Hematopoietic multipotent progenitor cell treated with erythropoietin and hydrocortisone succinate and interleukin-3 and kit ligand, for 17 days (in vitro differentiated cells): ENCODE measurements around the gene PIK3R3.
"Not testable (repeated sequence)": the region's sequence is repeated elsewhere in the genome, so short reads cannot be mapped to it uniquely, and the experiment has no call there.

Experiments
- DNase-seq: peaks from one replicate; pipeline ENCODE4 v3.0.0-alpha.2; 2015; ENCODE audit warnings: low spot score

PIK3R3 gene

DNA sequence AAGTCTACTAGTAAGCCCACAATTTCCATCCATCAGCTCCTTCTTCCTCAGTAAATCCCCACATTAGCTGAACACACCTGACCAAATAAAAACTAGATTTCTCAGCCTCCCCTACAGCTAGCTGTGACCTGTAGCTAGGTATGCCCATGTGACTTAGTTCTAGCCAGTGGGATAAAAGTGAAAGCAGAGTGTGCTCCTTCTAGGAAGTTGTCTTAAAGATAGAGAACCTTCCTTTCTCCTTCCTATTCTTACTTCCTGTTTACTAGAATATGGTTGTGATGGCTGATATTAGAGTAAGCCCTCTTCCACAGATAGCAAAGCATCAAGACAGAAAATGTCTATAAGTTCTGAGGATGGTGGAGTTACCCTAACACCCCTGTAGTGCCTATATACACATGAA lies 67.0 kb downstream of the PIK3R3 start:
- no peak for DNase-seq

DNA sequence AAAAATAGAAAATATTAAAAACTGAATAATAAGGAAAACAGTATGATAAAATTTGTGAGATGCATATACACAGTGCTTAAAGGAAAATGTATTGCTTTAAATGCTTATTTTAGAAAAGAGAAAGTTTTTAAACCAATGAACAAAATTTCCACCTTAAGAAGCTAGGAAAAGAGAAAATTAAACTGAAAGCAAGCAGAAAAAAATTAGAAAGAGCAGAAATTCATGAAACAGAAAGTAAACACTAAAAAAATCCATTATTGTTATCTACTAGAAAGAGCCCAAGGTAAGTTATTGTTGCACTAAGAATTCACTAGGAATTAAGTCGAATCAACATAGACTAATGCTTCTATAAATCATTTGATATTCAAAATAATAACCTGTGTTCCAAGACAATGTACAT lies 67.7 kb downstream of the PIK3R3 start:
- DNase-seq, result no peak

DNA sequence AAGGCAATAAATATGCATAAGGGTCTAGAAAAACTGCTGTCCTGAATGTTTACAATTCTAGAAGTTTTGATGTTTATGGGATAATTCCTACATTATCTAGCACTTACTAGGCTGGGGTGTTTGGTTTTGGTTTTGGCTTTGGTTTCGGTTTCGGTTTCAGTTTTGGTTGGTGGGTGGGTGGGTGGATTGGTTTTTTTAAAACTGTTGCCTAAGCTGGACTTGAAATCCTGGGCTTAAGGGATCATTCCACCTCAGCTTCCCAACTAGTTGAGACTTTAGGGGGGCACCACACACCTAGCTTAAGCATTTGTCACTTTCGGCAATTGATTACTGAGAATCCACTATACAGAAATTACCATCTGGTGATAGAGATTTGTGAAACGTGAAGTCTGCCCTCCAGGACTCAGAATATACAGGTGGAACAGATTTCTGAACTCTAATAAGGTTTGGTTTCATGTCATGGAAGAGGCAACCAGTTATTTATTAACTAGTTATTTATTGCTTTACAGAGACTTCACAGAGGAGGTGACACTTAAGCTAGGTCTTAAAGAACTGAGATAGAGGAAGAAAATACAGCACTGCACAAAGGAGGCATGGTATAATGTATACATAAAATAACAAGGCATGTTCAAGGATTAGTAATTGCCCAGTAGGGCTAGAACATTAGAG lies 69.6 kb downstream of the PIK3R3 start:
- DNase-seq, result peak; percentile 18

DNA sequence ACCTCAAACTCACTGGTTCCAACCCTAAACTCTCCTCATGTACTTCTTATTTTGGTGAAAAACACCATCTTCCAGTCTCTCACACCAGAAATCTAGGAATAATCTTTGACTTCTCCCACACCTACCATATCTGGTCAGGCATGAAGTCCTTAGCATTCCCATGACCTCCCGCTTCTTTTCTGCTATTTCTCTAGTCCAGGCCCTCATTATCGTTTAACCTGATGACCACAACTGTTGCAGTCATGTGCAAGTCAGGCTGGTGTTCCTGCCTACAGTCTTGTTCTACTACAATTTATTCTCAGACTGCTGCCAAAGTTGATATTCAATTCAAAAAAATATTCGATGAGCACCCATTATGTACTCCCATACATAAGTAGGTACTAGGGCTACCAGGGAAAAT lies 71.3 kb downstream of the PIK3R3 start:
- no peak for DNase-seq

DNA sequence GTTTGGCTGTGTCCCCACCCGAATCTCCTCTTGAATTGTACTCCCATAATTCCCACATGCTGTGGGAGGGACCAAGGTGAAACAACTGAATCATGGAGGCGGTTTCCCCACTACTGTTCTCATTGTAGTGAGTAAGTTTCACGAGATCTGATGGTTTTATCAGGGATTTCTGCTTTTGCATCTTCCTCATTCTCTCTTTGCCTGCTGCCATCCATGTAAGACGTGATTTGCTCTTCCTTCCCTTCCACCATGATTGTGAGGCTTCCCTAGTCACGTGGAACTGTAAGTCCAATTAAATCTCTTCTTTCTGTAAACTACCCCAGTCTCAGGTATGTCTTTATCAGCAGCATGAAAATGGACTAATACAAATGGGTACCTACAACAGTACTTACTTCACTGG lies 73.5 kb downstream of the PIK3R3 start:
- DNase-seq, result no peak

DNA sequence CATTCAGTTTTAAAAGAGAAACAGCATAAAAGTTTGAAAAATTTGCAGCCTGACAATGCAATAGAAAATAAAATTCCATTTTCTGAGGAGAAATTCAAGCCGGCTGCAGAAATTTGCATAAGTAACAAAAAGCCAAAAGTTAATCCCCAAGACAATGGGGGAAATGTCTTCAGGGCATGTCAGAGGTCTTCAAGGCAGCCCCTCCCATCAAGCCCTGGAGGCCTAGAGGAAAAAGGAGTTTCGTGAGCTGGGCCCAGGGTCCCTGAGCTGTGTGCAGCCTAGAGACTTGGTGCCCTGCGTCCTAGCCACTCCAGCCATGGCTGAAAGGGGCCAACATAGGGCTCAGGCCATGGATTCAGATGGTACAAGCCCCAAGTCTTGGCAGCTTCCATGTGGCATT lies 74.6 kb downstream of the PIK3R3 start:
- DNase-seq, result no peak

DNA sequence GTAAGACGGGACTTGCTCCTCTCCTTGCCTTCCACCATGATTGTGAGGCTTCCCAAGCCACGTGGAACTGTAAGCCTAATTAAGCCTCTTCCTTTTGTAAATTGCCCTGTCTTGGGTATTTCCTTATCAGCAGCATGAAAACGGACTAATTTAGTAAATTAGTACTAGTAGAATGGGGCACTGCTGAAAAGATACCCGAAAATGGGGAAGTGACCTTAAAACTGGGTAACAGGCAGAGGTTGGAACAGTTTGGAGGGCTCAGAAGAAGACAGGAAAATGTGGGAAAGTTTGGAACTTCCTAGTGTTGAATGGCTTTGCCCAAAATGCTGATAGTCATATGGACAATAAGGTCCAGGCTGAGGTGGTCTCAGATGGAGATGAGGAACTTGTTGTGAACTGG lies 75.2 kb downstream of the PIK3R3 start:
- not testable (repeated sequence) for DNase-seq

DNA sequence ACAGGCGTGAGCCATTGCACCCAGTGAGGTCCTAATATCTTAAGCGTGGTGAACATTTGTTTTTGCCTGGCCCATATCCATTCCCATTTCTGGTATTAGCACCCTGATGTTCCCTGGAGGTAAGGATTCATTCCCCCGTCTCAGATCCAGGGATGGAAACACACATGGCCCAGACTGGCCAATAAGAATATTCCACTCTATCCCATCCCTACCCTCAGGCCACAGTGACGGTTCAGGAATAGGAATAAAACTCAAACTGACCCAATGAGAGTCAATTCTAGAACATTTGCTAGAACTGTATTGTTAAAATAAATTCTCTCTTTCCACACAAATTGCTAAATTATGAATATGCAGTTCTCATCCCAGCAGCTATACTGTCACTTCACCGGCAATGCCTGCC lies 76.1 kb downstream of the PIK3R3 start:
- DNase-seq, result no peak

DNA sequence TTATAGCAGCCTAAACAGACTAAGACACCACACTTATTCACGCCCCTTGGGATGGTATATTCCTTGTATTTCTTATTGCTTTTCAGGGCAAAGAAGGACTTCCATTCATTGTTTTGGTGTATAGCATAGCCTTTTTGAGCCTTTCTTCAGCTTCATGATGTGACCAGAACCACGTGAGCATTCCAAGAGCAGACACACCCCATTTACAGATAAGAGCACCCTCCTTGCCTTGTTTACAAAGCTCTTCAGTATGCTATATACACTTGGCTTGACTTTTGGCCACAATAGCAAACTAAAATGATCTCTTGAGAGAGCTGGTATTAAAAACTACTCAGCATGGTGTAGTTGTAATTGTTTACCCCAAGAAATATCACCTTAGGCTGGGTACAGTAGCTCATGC lies 78.7 kb downstream of the PIK3R3 start:
- peak; percentile 61 for DNase-seq

DNA sequence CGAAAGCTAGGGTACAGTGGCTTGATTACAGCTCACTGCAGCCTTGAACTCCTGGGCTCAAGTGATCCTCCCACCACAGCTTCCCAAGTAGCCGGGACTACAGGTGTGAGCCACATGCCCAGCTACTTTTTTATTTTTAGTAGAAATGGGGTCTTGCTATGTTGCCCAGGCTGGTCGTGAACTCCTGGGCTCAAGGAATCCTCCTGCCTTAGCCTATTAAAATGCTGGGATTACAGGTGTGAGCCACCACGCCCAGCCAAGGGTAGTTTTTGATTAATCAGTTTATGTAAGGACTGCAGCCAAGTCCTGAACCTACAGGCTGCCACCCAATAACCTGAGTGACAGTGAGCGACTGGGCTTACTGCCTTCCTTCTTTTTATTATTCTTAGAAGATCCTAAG lies 88.3 kb downstream of the PIK3R3 start:
- DNase-seq, result no peak

DNA sequence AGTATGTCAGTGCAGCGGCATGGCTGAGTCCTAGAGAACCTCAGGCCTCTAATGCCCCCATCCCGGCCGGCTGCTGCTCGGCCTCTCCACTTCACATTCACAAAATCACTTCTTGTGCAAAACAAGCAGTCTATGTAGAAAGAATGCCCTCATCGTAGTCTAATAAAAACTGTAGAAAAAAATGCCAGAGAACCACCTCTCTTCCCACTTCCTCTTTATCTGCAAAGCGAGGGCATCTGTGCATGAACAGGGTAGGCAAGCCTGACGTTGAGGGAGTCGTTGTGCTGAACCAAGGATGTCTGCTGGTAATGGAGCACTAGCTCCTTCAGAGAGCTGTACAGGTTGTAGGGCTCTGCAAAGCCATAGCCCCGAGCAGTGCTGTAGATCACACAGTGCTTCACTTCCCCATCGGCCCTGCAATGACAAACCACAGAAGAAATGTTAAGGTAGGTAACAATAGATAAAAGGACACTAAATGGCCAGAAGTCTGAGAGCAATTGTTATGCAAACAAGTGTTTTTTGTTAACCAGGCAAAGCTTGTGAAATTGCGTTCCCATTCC lies 88.9 kb downstream of the PIK3R3 start:
- no peak for DNase-seq

DNA sequence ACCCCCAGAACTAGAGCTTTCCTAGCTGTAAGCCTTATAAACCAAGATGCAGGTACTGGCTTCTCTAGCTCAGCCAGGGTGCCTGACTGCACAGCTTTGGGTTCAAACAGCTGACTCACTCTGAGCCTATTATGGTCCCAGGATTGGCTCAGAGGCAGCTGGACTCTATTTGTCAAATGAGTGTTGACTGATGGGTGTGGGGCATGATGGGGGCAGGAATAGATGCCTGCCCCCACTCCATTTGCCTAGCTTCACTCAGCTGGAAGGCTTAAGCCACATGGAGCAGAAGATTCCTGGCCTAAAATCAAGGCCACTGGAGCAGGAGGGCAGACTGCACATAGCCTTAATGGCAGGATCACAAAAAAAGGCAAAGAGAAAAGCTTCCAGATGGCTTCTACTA lies 90.5 kb downstream of the PIK3R3 start:
- no peak for DNase-seq

DNA sequence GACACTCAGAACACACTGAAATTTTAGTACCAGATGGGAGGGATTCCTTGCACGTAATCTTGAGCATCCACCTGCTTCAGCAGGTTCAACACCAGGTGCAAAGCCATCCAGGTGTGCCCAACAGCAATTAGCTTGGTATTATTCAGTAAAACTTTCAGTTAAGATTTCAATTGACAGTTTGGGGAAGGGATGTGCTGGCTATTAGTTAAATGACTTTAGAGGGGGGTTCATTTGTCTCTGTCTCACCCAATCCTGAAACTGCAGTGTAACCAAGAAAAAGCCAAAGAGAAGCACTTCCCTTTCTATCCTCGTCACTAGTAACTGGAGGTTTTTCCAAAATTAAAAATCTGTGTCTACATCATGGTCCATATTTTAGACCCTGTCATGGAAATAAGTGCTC lies 90.9 kb downstream of the PIK3R3 start:
- no peak for DNase-seq

DNA sequence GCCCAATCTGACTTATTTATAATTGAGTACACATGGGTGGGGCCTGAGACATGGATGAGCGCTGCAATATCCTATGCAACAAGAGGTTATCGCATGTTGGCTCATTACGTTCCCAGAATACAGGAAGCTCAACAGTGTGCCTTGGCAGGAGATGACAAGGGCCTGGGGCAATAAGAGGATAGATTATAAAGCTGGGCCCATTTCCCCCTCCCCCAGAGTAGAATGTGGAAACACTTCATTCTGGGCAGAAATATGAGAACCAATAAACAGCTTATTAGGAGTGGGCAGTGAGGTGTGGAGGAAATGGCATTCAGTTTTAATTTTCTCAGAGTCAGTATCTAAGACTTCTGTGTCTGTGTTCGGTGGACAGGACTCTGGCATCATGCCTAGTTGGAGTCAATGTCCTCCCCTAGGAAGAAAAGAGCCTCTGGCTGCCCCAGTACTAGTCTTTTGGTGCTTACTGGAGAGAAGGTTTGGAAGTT lies 92.8 kb downstream of the PIK3R3 start:
- no peak for DNase-seq

DNA sequence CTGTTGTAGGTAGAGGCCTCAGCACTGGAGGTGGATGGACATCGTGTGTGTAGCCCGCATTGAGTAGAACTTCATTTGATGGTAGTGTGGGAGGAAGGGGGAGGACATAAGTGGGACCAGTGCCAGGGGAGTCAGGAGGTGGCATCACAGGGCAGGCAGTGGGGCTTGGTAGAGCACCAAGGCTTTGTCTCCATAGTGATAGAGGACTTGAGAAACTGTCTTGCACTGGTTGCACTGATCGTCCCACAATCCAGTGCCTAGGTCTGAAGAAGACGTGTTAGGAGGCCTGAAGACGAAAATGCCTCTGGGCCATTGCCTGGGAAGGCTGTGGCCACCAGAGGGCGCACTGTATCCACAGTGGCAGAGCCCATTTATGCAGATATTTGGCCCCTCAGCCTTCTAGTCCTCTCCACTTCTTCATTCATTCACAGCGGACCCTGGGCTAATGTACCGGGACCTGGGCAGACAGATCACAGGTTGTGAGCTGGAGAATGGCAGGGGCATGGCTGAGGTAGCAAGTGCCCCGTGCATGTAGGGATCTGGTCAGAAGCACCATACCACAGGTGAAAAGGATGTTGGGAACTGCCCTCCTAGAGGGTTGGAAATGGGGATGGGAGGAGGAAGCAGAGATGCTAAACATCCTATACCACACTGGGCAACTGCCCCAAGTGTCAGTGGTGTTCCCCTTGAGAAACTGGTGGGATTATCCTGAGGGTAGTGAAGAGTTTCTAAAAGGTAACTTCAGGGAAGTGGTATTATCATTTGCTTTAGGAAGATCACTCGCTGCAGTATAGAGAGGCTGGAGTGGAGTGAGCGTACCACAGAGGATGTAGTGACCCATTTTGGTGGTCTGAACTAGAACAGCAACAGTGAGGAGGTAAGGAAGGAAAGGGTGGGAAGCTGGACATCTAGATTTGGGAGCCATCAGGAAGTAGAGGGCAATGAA lies 95.3 kb downstream of the PIK3R3 start:
- DNase-seq, result peak; percentile 84

DNA sequence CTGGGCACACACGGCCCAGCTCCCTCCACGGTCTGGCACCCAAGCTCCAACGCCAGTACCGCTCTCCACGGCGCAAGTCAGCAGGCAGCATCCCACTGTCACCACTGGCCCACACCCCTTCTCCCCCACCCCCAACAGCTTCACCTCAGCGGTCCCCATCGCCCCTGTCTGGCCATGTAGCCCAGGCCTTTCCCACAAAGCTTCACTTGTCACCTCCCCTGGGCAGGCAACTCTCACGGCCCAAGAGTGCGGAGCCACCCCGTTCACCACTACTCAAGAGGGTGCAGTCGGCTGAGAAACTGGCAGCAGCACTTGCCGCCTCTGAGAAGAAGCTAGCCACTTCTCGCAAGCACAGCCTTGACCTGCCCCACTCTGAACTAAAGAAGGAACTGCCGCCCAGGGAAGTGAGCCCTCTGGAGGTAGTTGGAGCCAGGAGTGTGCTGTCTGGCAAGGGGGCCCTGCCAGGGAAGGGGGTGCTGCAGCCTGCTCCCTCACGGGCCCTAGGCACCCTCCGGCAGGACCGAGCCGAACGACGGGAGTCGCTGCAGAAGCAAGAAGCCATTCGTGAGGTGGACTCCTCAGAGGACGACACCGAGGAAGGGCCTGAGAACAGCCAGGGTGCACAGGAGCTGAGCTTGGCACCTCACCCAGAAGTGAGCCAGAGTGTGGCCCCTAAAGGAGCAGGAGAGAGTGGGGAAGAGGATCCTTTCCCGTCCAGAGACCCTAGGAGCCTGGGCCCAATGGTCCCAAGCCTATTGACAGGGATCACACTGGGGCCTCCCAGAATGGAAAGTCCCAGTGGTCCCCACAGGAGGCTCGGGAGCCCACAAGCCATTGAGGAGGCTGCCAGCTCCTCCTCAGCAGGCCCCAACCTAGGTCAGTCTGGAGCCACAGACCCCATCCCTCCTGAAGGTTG lies 97.6 kb downstream of the PIK3R3 start:
- no peak for DNase-seq

DNA sequence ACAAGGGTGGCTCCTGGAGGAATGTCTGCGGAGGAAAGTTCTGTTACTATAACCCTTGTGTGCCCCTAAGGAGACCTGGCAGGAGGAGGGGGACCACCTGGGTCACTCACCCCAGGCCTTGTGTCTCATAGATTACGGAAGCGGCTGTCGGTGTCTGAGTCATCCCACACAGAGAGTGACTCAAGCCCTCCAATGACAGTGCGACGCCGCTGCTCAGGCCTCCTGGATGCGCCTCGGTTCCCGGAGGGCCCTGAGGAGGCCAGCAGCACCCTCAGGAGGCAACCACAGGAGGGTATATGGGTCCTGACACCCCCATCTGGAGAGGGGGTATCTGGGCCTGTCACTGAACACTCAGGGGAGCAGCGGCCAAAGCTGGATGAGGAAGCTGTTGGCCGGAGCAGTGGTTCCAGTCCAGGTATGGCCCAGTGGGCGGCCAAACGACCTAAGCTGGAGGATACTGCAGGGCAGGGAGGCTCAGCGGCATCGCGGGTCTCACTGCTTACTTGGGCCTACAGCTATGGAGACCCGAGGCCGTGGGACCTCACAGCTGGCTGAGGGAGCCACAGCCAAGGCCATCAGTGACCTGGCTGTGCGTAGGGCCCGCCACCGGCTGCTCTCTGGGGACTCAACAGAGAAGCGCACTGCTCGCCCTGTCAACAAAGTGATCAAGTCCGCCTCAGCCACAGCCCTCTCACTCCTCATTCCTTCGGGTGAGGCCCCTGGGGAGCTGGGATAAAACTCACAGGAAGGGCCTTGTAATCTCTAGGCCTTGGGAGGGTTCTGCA lies 101.4 kb downstream of the PIK3R3 start:
- no peak for DNase-seq

DNA sequence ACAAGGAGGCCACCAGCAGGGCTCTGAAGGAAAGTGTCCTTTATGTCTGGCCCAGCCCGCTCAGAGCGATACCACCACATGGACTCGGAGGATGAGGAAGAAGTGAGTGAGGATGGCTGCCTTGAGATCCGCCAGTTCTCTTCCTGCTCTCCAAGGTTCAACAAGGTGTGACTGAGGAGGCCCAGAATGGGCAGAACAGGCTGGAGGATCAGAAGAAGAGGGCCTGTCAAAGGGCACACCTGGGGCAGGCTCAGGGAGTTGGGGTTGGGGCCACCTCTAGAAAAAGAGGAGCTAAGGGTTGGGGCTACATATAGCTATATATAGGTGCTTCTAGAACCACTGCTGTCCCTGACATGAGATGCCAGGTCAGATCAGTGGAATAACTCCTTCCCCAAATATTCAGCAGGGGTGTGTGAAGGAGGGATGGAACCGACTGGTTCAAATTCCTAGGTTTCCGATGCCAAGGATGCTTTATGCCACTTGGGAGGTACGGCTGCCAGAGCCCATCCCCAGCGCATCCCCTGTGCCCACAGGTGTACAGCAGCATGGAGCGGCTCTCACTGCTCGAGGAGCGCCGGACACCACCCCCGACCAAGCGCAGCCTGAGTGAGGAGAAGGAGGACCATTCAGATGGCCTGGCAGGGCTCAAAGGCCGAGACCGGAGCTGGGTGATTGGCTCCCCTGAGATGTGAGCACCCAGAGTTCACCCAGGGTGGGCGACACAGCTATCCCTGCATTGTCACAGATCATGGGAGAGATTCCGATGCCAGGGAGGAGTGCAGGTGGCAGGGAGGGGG lies 102.2 kb downstream of the PIK3R3 start:
- DNase-seq, result no peak

DNA sequence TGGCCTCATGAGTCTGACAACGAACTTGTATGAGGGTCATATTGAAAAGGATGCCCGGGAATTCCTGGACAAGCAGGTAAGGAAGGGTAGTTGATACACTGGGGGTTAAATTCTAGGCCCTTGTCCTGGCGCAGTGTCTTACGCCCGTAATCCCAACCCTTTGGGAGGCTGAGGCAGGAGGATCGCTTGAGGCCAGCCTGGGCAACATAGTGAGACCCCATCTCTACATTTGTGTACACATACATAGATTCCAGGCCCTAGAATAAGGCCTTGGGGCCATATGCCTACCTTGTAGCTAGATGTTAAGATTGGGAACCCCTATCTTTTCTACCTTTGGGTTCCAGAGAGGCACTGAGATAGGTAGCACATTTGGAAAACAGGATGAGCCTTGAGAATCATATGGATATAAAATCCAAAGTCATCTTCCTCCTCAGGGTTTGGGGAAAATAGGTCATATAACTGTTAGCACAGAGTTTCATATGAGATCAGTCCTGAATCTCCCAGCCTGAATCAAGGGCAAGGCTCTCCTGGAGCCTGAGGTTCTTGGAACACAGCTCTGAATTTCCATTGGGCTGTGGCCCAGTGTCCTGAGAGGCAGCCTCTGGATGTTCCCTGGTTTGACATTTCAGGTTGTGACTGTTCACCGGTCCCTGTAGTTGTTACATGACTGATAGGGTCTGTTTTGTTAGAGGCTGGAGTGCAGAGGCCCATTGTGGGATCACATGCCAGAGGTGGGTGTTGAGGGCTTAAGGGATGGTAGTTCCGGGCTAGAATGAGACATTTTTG lies 104.4 kb downstream of the PIK3R3 start:
- DNase-seq, result no peak

DNA sequence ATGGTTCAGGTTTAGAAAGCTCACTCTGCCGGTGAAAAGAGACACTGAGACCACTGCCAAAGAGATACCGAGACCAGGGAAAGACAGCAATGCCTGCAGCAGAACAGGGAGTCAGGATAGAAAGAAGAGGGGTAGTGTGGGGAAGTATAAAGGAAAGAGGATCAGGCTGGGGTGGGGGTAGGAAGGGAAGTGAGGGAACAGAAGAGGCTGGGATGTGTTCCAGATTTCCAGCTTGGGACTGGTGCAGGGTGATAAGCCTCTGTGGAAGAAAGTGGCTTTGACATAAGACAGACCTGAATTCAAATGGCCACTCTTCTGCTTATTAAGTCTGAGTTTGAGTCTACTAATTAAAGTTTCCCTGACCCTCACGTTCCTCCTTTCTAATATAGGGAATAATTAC lies 105.9 kb downstream of the PIK3R3 start:
- no peak for DNase-seq
